HG03025 (cell line): ENCODE measurements around the gene CMTM8.
"Not testable (repeated sequence)": the region's sequence is repeated elsewhere in the genome, so short reads cannot be mapped to it uniquely, and the experiment has no call there.

Source experiments
- ATAC-seq: cut with Tn5 transposase; IDR thresholded peaks from one replicate; pipeline ENCODE4 v1.9.1; 2021; ENCODE audit warnings: mild to moderate bottlenecking, moderate library complexity; ENCODE audit not compliant: unreplicated experiment, low FRiP score

The CMTM8 gene

DNA sequence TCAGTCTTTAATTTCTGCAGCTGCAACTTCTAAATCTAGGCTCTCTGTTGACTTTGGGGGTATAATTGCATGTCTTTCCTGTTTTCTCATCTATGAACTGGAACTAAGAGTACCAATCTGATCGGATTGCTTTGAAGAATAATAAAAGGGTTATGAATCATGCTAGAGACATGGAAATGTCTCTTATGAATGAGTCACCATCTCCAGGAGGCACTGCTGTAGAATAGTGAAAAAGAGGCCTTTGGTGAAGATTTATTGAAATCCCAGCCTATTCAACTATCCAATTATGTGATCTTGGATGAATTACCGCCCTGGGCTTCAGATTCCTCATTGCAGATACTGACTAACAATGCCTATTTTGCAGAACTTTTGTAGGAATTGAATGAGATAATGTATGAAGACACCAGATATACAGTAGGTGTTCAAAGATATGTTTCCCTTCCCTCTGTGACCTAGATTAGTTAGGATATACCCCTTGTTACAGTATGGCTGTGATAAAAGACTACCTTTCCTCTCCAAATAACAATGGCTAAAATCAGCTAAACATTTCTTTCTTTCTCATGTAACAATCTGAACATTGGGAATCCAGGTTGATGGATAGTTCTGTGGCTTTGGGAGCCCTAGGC lies 11.5 kb upstream of the CMTM8 start:
- ATAC-seq, result no peak

DNA sequence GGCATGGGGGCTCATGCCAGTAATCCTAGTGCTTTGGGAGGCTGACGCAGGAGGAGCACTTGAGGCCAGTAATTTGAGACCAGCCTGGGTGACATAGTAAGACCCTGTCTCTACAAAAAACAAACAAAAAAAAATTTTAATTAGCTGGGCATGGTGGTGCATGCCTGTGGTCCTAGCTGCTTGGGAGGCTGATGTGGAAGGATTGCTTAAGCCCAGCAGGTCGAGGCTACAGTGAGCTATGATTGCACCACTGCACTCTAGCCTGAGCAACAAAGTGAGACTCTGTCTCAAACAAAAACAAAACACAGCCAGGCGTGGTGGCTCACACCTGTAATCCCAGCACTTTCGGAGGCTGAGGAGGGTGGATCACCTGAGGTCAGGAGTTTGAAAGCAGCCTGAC lies 9.7 kb upstream of the CMTM8 start:
- not testable (repeated sequence) for ATAC-seq

DNA sequence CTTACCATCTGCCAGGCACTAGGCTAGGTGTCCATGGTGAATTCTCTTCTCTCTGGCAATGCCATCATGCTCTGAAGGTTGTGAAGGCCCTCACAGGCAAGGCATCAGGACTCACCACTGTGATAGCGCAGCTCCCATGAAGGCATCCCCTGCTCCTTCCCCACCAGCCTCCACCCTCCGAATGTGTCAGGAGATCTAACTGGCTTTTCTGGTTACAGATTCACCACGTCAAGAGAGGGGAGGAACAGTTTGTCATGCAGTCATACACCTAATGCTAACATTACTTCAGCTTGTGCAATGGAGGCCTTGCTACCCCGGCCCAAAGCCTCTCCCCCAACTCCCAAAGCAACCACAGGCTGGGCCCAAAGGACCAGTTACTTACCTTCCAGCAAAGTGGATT lies 8.9 kb upstream of the CMTM8 start:
- ATAC-seq, result no peak

DNA sequence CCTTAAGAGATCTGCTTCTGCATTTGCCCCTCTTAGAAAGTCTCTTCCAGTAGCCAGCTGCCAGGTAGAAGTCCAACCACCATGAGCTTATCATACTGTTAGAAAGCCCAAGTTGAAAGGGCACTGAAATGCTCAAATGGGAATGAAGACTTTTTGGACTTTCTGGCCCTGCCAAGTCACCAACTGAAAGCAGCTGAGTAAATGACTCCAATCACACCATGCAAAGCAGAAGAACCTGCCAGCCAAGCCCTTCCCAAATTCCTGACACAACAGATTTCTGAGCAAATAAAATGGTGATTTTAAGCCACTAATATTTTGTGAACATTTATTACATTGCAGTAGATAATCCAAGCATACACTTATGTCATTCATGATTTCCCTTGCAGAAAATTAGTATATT lies 2.1 kb upstream of the CMTM8 start:
- no peak for ATAC-seq

DNA sequence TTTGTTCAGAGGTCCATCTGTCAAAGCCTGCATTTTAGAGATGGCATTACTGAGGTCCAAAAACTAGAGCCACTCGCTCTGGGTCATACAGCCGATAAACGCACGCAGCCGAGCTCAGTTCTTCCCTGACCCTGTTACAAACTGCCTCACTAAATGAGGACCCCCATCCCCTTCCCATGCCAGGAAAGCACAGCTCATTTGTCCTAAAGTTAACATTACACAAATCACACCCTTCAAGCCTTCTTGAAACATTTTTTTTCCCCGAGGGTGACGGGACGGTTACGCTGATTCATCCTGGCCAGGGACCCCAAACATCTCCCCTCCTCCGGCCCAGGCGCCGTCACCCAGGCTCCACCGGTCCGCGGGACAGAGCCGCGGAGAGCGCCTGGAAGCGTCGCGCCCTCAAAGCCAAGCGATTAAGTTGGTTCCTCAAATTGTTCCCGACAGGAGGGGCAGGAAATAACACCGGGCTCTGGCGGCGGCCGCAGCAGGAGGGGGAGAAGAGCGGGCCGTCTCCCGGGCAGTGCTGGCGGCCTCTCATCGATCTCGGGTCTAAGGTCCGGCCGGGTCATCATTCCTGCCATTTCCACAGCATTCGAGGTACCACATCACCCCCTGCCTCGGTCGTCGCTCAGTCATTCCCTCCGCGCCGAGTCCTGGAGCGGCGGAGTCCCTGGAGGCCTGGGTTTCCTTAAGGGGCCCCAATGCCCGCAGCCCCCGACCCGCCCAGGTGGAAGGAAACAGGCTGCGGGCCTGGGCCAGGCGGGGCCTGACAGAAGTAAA lies 619 bp upstream of the CMTM8 start:
- ATAC-seq, result no peak

DNA sequence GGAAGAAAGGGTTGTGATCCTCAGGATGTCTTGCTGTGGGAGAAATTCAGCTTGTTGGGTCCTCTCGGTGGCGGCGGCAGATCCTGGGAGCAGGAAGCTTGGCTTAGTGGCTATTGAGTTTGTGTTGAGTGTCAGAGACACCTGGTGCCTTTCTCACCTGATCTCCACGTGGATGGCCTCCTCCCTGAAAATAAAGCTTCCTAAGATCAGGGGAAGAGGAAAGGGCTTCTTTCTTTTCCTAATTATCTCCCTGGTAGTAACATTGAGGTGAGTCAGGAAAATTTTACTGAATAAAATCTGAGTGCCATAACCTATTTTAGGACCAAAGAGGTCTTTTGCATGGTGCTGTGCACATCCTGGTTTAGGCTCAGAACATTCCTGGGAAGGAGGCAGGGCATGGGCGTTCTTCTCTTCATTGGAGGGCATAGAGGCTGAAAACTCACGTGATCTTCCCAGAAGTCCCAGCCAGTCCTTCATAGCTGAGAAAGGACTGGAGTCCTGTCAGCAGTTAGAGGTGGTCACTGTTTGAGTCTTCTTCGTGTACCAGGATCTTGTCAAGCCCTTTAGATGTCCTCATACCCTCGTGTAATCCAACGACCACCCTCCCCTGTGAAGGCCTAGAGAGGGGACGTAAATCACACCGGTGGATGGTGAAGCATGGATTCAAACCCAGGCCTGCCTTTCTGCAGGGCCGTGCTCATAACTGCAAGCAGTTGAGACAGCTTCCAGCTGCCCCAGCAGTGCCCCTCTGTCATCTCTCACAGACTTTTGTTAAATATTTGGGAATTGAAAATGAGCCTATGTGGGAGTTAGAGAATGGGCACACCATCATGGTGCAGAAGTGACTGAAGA lies 1.1 kb downstream of the CMTM8 start:
- no peak for ATAC-seq

DNA sequence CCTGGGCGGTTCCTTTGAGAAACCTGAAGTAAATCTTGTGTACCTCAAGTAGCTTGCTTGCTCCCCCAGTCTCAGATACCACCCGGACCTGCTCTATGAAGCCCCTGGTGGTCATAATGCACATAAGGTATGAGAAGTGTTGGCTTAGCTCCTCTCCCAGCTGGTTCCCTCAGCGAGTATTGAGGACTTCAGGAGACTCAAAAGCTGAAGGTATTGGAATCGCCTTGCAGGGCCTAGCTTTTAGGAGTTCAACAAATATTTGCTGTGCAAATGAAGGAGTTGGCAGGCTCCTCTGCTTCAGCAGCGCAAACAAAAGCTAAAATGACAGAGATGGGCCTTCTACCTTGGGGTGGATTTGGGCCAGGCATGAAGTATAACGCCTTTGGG lies 1.7 kb downstream of the CMTM8 start:
- no peak for ATAC-seq

DNA sequence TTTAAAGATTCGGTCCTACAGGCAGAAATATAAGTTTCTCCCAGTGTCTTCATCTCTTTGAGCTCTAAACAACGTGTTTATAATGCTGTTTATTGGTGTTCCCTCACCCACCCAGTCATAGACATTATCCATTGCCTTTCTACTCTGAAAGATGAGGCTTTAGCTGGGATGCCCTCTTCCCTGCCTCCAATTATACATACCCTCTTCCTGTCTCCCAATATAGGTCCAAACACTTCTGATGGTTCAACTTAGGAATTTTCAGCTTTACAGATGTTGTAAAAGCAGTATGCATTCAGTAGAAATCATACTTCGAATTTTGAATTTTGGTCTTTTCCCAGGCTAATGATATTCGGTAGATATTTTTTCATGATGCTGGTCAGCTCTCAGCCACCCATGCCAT lies 2.6 kb downstream of the CMTM8 start:
- no peak for ATAC-seq

DNA sequence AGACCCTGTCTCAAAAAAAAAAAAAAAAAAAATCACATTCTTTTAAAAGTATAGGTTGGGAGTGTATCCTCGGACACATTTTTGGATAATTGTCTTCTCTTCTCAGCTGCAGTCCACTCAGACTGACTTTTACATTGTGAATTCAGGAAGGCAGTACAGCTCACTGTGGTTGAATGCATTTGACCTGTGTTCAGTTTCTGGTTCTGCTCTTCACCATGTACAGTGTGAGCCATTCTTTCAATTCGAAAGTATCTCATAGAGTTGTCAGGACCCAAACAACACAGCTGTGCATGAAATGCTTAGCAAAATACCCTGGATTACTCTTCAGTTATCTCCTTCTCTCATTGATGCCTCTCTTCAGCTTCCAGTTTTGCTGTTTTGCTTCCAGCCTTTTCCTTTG lies 5.0 kb downstream of the CMTM8 start:
- ATAC-seq, result no peak

DNA sequence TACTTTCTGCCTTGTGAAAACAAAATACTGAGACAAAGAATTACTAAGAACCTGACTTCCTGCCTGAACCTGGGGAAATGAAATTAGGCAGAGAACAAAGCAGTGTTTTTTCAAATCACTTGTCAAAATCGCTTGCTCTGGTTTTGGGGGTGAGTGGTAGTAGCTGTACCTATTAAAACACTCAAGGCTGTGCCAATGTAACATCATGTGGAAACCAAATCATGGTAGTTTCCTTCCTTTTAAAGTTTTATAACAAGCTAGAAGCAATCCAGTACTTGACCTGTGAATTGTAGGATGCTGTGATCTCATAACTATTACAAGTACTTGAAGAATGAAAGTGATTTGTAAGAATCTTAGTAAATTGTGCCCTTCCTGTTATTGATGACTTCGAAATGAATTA lies 6.7 kb downstream of the CMTM8 start:
- no peak for ATAC-seq

DNA sequence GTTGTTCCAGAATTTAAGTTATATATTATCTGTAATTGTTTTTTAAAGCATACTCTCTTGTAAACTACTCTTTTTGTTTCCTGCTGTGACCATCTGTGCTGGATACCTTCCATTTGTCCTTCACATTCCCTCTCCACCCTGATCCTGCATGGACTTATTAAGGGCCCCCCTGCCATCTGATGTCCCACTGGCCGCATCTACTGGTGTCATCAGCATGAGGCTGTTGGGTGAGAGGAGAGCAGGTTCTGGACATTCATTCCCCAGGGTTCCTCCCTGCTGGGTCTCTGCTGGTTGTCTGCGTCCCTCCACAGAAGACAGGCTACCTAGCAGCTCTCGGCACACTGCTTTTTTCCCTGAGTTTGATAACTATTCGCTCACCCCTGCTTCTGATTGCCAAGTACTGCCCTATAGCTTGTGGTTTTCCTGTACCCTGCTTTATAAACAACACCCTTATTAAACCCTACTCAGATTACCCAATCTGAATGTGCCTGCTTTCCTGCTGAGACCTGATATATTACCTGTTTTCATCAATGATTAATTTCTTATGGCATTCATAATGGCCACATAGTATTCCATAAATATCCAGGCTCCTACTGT lies 7.7 kb downstream of the CMTM8 start:
- ATAC-seq, result no peak

DNA sequence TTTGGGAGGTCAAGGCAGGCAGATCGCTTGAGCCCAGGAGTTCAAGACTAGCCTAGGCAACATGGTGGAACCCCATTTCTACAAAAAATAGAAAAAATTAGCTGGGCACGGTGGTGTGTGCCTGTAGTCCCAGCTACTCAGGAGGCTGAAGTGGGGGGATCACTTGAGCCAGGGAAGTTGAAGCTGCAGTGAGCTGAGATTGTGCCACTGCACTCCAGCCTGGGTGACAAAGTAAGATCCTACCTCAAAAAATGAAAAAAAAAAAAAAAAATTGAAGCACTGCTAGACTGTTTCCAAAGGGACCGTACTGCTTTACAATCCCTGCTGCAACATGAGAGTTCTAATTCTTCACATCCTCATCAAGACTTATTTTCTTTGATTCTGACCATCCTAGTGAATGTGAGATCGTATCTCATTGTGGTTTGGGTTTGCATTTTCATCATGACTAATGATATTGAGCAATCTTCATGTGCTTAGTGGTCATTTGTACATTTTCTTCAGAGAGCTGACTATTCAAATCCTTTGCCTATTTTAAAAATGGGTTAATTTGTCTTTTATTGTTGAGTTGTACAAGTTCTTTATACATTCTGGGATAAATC lies 10.8 kb downstream of the CMTM8 start:
- ATAC-seq, result no peak

DNA sequence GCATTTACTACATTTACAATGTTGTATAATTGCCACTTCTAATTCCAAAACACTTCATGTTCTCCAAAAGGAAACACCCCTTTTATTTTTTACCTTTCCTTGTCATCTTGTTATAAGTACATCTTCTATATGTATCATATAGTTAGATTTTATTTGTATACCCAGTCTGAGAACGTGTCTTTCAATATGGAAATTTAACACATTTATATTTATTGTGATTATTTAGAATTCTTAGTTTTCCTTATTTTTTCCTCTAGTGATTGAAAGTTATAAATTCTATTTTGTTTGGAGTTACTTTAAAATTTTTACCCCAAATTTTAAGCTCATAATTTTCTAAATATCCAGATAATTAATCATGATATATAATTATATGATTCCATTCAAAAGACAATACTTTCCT lies 15.8 kb downstream of the CMTM8 start:
- ATAC-seq, result no peak

DNA sequence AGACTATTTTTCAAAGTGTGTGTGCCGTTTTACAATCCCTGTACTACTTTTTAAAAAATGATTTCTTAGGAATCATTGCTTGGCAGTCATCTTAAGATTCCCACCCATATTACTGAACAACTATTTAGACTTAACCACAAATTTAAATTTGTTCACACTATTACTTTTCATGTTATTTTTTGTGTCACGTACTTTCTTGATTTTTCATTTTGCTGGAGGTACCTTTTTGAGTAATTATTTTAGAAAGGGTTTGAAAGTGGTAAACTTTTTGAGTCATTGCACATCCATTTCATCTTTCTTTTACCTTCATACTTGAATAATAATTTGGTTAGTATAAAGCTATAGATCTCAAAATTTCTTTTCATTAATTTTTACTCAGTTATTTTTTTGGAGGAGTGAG lies 16.9 kb downstream of the CMTM8 start:
- ATAC-seq, result no peak

DNA sequence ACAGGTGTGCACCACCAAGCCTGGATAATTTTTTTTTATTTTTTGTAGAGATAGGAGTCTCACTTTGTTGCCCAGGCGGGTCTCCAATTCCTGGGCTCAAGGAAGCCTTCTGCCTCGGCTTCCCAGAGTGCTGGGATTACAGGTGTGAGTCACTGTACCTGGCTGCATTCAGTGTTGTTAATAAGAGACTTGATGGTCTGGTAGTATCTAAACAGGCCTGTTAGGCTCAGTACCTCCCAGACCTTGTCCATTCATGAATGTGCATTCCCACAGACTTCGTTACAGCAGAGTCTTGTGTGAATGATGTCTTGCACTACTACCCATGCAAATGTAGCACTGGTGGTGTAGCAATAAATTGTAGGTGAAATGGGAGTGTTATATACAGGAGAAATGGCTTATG lies 17.7 kb downstream of the CMTM8 start:
- no peak for ATAC-seq

DNA sequence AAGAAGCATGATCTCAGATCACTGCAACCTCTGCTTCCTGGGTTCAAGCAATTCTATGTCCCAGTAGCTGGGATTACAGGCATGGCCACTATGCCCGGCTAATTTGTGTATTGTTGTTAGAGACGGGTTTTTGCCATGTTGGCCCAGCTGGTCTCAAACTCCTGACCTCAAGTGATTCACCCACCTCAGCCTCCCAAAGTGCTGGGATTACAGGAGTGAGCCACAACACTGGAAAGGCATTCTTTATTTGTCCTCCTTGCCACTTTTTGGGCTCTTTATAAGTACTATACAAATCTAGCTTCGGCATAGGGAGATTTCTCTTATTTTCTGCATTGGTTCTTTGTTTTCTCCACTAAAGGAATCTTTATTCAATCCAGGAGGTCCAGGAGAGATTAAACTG lies 18.6 kb downstream of the CMTM8 start:
- no peak for ATAC-seq

DNA sequence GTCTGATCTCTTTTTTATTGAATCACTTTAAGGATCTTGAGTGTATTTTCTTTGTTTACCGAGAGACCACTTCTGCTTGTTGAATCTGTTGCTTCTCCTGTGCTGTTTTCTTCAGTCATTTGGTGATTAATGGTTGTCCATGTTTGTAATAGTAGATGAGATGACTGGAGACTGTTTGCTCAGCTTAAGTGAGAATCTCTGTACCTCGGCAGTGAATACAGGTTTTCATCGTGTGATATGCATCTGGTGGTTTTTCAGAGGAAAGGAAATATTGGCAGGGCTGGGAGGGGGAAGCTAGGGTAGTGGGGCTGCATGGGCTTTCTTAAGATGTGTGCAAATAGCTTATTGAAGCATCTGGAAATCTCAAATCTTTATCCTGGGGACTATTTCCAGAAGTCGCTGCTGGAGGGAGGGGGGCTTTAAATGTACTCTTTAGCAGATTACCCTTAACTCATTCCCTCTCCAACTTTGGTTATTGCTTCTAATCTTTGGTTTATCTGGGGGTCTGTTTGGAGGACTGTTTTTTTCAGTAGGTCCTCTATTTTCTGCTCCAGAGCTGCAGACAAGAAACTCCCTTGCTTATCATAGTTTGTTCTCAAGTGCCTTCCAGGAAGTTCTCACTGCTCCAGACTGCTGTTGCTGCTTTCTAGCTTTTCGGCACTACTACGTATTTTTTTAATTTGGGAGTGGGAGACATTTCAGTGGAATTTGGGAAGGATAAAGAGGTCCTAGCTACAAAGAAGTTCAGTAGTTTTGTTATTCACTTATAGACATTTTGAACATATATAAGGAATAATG lies 19.4 kb downstream of the CMTM8 start:
- ATAC-seq, result no peak

DNA sequence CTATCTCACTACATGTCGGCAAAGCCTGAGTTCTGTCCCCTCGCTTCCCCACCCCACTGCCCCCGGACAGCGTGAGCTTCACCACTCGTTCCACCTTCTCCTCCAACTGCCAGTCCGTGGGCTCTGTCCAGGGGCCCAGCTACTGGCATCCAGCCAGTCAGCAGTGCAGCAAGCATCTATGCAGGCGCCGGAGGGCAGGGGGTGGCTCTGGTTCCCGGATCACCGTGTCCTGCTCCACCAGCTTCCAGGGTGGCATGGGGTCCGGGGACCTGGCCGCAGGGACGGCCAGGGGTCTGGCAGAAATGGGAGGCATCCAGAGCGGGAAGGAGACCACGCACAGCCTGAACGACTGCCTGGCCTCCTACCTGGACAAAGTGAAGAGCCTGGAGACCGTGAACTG lies 20.4 kb downstream of the CMTM8 start:
- ATAC-seq, result no peak

DNA sequence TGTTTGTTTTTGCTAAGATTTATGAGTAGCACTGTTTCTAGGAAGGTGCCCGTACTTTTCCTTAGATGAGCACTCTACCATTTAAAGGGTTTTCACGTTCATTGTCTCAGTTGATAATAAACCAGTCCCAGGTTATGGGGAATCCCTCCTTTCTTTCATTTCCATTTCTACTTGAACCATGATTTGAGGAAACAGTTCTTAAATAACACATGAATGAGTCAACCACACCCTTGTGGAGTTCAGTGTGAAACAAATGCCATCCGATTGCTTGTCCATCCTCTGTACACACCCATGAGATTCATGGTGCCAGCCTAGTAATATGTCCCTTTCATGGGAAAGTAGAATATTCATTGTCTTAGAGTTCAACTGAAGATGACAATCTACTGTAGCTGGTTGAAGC lies 23.1 kb downstream of the CMTM8 start:
- no peak for ATAC-seq

DNA sequence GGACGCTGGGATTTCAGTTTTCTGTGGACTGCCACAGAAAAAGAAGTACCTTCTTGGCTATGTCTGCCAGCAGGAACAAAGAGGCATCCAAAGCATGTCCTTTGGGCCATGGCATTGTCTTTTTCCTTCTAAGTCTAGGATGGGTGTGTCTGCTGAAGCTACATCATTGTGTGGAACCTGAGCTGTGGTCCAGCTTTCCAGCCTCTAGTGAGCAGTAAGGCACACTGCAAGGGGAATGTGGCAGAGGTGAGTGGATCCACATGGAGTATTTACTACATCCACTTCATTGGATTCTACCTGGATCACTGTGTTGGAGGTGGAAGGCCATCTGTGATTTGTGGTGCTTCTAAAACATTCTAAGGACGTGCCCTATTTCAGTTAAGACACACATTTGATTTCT lies 23.7 kb downstream of the CMTM8 start:
- no peak for ATAC-seq
